SK-N-SH treated with all-trans-retinoic acid at 6 μM for 48 hours (cell line): ENCODE measurements around the gene FCER1G.
"Not testable (repeated sequence)": the region's sequence is repeated elsewhere in the genome, so short reads cannot be mapped to it uniquely, and the experiment has no call there.

ENCODE experiments used
- ARNTL ChIP-seq: fragments of 450-650 bp; formaldehyde crosslinking; IDR thresholded peaks from 2 replicates; pipeline ENCODE4 v1.5.0; 2020; ENCODE audit warnings: low read depth, mild to moderate bottlenecking, moderate library complexity, borderline replicate concordance
- BACH2 ChIP-seq: fragments of 250-450 bp; sonication (Bioruptor Pico); IDR thresholded peaks from 2 replicates; pipeline ENCODE4 v1.9.0; 2021; ENCODE audit warnings: mild to moderate bottlenecking, borderline replicate concordance
- CREB5 ChIP-seq: fragments of 250-450 bp; sonication (Bioruptor Pico); IDR thresholded peaks from 2 replicates; pipeline ENCODE4 v1.5.1; 2020; ENCODE audit warnings: low read depth, mild to moderate bottlenecking, moderate library complexity
- CSRNP3 ChIP-seq: fragments of 250-450 bp; sonication (Bioruptor Pico); IDR thresholded peaks from 2 replicates; pipeline ENCODE4 v1.5.1; 2021; ENCODE audit warnings: mild to moderate bottlenecking, moderate library complexity
- ESRRG ChIP-seq: fragments of 250-450 bp; sonication (Bioruptor Pico); IDR thresholded peaks from 2 replicates; pipeline ENCODE4 v1.6.1; 2021; ENCODE audit warnings: mild to moderate bottlenecking
- ISL1 ChIP-seq: fragments of 250-450 bp; sonication (Bioruptor Pico); IDR thresholded peaks from 2 replicates; pipeline ENCODE4 v2.1.2; 2022; ENCODE audit warnings: mild to moderate bottlenecking, moderate library complexity
- PATZ1 ChIP-seq: fragments of 250-450 bp; sonication (Bioruptor Pico); IDR thresholded peaks from 2 replicates; pipeline ENCODE4 v1.8.0; 2020; ENCODE audit warnings: mild to moderate bottlenecking, moderate library complexity, borderline replicate concordance
- POU6F1 ChIP-seq: fragments of 250-450 bp; sonication (Bioruptor Pico); IDR thresholded peaks from 2 replicates; pipeline ENCODE4 v1.8.0; 2021; ENCODE audit warnings: low read depth, mild to moderate bottlenecking, moderate library complexity, borderline replicate concordance
- PPARA ChIP-seq: fragments of 250-450 bp; sonication (Bioruptor Pico); IDR thresholded peaks from 2 replicates; pipeline ENCODE4 v1.5.0; 2020; ENCODE audit warnings: mild to moderate bottlenecking, borderline replicate concordance
- RARB ChIP-seq: fragments of 250-450 bp; sonication (Bioruptor Pico); IDR thresholded peaks from 2 replicates; pipeline ENCODE4 v1.8.0; 2021; ENCODE audit warnings: mild to moderate bottlenecking, moderate library complexity
- TCF4 ChIP-seq: fragments of 250-450 bp; sonication (Bioruptor Pico); IDR thresholded peaks from 2 replicates; pipeline ENCODE4 v1.8.0; 2021; ENCODE audit warnings: mild to moderate bottlenecking, moderate library complexity, borderline replicate concordance
- TOX ChIP-seq: fragments of 250-450 bp; sonication (Bioruptor Pico); IDR thresholded peaks from 2 replicates; pipeline ENCODE4 v1.8.0; 2021; ENCODE audit warnings: mild to moderate bottlenecking, moderate library complexity, borderline replicate concordance
- ZFP3 ChIP-seq: fragments of 250-450 bp; sonication (Bioruptor Pico); IDR thresholded peaks from 2 replicates; pipeline ENCODE4 v1.5.0; 2020; ENCODE audit warnings: mild to moderate bottlenecking, moderate library complexity
- ZNF565 ChIP-seq: fragments of 450-650 bp; formaldehyde crosslinking; conservative IDR thresholded peaks from 2 replicates; pipeline ENCODE4 v1.5.0; 2020; ENCODE audit warnings: low read depth, mild to moderate bottlenecking, moderate library complexity

GRCh38 chr1:161255955-161256520 is 40.9 kb downstream of the FCER1G start:
- TF ChIP-seq ZNF565 (CRISPR knock-in tag); CREB5; ARNTL; PPARA (CRISPR knock-in tag); ZFP3 (CRISPR knock-in tag); POU6F1; TOX (CRISPR knock-in tag); ISL1; BACH2 (CRISPR knock-in tag); CSRNP3; RARB (CRISPR knock-in tag); TCF4 (CRISPR knock-in tag); PATZ1 (CRISPR knock-in tag); ESRRG (CRISPR knock-in tag): not testable (repeated sequence)
